ENCODE results near the gene UBN2. TPM values are rescaled to one million over a fixed set of nuclear protein-coding genes. Genes with fewer than 3 reads are reported as not detected.

UBN2 gene
- polyA plus RNA-seq, 1 donor (not counting 4 experiments of a cell fraction or from before 2014, with no cell fraction given): 3.0 TPM

DNA sequence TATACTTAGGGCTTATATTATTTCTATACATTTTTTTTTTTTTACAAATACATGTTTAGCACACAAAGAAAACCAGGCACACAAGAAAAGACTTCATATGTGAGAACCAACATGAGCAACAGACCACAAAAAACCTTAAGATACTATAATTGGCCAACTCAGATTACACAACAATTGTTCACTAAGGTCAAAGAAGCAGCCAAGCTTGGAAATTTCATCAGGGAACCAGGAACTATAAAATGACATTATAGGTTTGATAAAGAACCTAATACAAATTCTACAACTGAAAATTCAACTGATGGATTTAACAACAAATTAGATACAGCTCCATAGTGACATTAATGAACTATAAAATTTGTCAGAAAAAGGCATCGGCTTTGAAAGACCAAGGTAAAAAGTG, 124.3 kb downstream of the UBN2 start:
- FAIRE-seq: no peak
- H3K9me1 ChIP-seq (ENCODE audit: control insufficient read depth, extremely low read depth, insufficient read depth, low read length): no peaks in the 10 kb centered on the region
- DNase-seq (ENCODE audit: low read depth, low spot score): no peak
- H4K20me1 ChIP-seq (ENCODE audit: control insufficient read depth, extremely low read depth, insufficient read depth, low read length): no peaks in the 10 kb centered on the region
- H2AFZ ChIP-seq (ENCODE audit: control insufficient read depth, low read length): no peak overlapping the region
- no peak overlapping the region for H3K9ac ChIP-seq (ENCODE audit: control insufficient read depth, extremely low read depth, insufficient read depth, low read length)
- no peaks in the 10 kb centered on the region for H3K27me3 ChIP-seq (ENCODE audit: control insufficient read depth, extremely low read depth, insufficient read depth, low read length)
- H3K4me3 ChIP-seq (ENCODE audit: control insufficient read depth in 2 of 3, extremely low read depth in 1 of 3, insufficient read depth in 2 of 3, low read depth in 1 of 3, low read length in 3 of 3): no peak overlapping the region
- dilution Hi-C loops (cut with MboI; ENCODE audit: extremely low pct_ligation_motif_present, low sequenced_read_pairs): no loop called here
- H3K27ac ChIP-seq (ENCODE audit: control insufficient read depth, insufficient read depth, low read length): no peak overlapping the region
- no peaks in the 10 kb centered on the region for H3K9me3 ChIP-seq (ENCODE audit: control insufficient read depth, low read depth, low read length)
- peaks cover 4% of the 10 kb centered on the region for H3K79me2 ChIP-seq (ENCODE audit: control insufficient read depth, insufficient read depth, low read length)
- no peak for TF ChIP-seq EZH2 (IDR thresholded peaks at IDR 0.05; ENCODE audit: low read length)
- TF ChIP-seq, protein P1, sequence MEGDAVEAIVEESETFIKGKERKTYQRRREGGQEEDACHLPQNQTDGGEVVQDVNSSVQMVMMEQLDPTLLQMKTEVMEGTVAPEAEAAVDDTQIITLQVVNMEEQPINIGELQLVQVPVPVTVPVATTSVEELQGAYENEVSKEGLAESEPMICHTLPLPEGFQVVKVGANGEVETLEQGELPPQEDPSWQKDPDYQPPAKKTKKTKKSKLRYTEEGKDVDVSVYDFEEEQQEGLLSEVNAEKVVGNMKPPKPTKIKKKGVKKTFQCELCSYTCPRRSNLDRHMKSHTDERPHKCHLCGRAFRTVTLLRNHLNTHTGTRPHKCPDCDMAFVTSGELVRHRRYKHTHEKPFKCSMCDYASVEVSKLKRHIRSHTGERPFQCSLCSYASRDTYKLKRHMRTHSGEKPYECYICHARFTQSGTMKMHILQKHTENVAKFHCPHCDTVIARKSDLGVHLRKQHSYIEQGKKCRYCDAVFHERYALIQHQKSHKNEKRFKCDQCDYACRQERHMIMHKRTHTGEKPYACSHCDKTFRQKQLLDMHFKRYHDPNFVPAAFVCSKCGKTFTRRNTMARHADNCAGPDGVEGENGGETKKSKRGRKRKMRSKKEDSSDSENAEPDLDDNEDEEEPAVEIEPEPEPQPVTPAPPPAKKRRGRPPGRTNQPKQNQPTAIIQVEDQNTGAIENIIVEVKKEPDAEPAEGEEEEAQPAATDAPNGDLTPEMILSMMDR (optimal IDR thresholded peaks at IDR 0.05 in 1 of 3, IDR thresholded peaks at IDR 0.05 in 1 of 3, conservative IDR thresholded peaks at IDR 0.05 in 1 of 3; ENCODE audit: extremely low read depth in 1 of 3, insufficient read depth in 2 of 3, low read length in 3 of 3): no peak
- H3K36me3 ChIP-seq (ENCODE audit: control insufficient read depth in 2 of 2, extremely low read depth in 1 of 2, insufficient read depth in 2 of 2, low read length in 2 of 2): no peaks in the 10 kb centered on the region
- H3K4me1 ChIP-seq (ENCODE audit: control insufficient read depth, extremely low read depth, insufficient read depth, low read length): peaks cover 3% of the 10 kb centered on the region
- no peak overlapping the region for H3K4me2 ChIP-seq (ENCODE audit: control insufficient read depth, extremely low read depth, insufficient read depth, low read depth, low read length)

Small RNA genes lying within 50 kb of the gene (small RNA-seq; reads per million reads assigned to genes)
- 0 to 0.25 (median 0) reads per million in 3 experiments for gene AC009220.1 (ENCODE audit: insufficient read length in 3 of 3, low read depth in 3 of 3, low replicate concordance in 1 of 3)
- 0 reads per million in 3 experiments for gene RNU6-206P (ENCODE audit: insufficient read length in 3 of 3, low read depth in 3 of 3, low replicate concordance in 1 of 3)

Other genes starting within 250 kb of the UBN2 start
- 0.70 to 1.6 TPM (median 1.1 TPM) in 3 replicates for gene KIAA1549, start 249.8 kb upstream of the UBN2 start, polyA plus RNA-seq
- gene ZC3HAV1L, start 195.2 kb upstream of the UBN2 start, polyA plus RNA-seq: 7.4 to 9.5 TPM (median 7.9 TPM) in 3 replicates
- gene ZC3HAV1, start 121.5 kb upstream of the UBN2 start, polyA plus RNA-seq: 21.4 to 46.1 TPM (median 31.7 TPM) in 3 replicates
- gene FMC1, start 110.1 kb downstream of the UBN2 start, polyA plus RNA-seq: 7.1 to 7.8 TPM (median 7.4 TPM) in 3 replicates
- 28.6 to 52.7 TPM (median 44.4 TPM) in 3 replicates for gene LUC7L2, start 128.7 kb downstream of the UBN2 start, polyA plus RNA-seq

All from keratinocyte (primary cell).